ENCODE measurements around the gene MICALL2.

GRCh38 chr7:1501487-1502270 lies 42.4 kb upstream of the MICALL2 start:
- TF ChIP-seq CTCF (conservative IDR thresholded peaks at IDR 0.05; ENCODE audit: low read length) (no peak), EZH2phosphoT487 (IDR thresholded peaks at IDR 0.05; ENCODE audit: borderline replicate concordance) (no peak)
